K562 (cell line): ENCODE measurements around the gene MGRN1. TPM values are rescaled to one million over a fixed set of nuclear protein-coding genes. Genes with fewer than 3 reads are reported as not detected.

Experiments used
- ATAC-seq: fragments of 200-7000 bp; cut with Tn5 transposase; 3 replicates; pipeline ENCODE4 v1.9.1; 2020; ENCODE audit warnings: moderate library complexity
- BruUV-seq: library from RNA; stranded (reverse); fragments of 400-500 nt; replicated peaks from 2 replicates; lab custom pipeline; 2021; lab: Mats Ljungman, UMichigan
- CTCF ChIA-PET: fragments of 300-600 bp; formaldehyde crosslinking; extraction: SDS; loops from one replicate; lab custom pipeline; 2021; ENCODE audit warnings: low intra/inter-chr PET ratio; lab: Yijun Ruan, JAX
- POLR2A ChIA-PET: fragments of 300-600, 350-650 bp; sonication (Branson Sonifier 250); formaldehyde crosslinking; extraction: SDS; loops from one replicate; lab custom pipeline; 2021; ENCODE audit warnings: antibody characterized with exemption, inconsistent platforms; lab: Yijun Ruan, JAX
- DNase-seq, 4 experiments: peaks; one replicate each; pipeline versions ENCODE4 v3.0.0 to v3.0.0-alpha.2; 2011 to 2018; ENCODE audit warnings: low spot score in 3 of 4, mixed read lengths in 3 of 4; ENCODE audit errors: extremely low read depth in 1 of 4
- FAIRE-seq: peaks from 2 replicates; lab custom pipeline; 2011; peaks lifted over from hg19 to GRCh38; lab: Jason Lieb, UNC
- H2AFZ ChIP-seq: 2 replicates; pipeline ENCODE4 v1.6.0; 2011; ENCODE audit warnings: low read depth, low read length, control low read depth, inconsistent platforms
- H3K27ac ChIP-seq: fragments of 200-600 bp; 3 replicates; pipeline ENCODE4 v1.8.0; 2011; ENCODE audit warnings: low read depth, mild to moderate bottlenecking, control low read depth, inconsistent platforms, low read length, moderate library complexity, mixed read lengths; ENCODE audit errors: extremely low read depth
- H3K27me3 ChIP-seq, 2 experiments: fragments of 300-600 bp in 1 of 2; 2 replicates in 1 of 2; 3 replicates in 1 of 2; pipeline versions ENCODE4 v1.6.0 to v1.8.0; 2011; ENCODE audit warnings: inconsistent platforms in 2 of 2, low read length in 2 of 2, mild to moderate bottlenecking in 1 of 2, mixed read lengths in 1 of 2, moderate library complexity in 1 of 2; ENCODE audit not compliant: control insufficient read depth in 2 of 2, insufficient read depth in 2 of 2
- H3K36me3 ChIP-seq: fragments of 300-600 bp; 3 replicates; pipeline ENCODE4 v1.8.0; 2011; ENCODE audit warnings: mild to moderate bottlenecking, low read length, inconsistent platforms; ENCODE audit not compliant: control insufficient read depth, insufficient read depth
- H3K4me1 ChIP-seq, 2 experiments: fragments of 200-600 bp in 1 of 2; replicated peaks in 1 of 2; 2 replicates in 1 of 2; 3 replicates in 1 of 2; pipeline versions ENCODE4 v1.5.1 to v1.8.0; 2011; ENCODE audit warnings: inconsistent platforms in 2 of 2, low read length in 2 of 2, mild to moderate bottlenecking in 1 of 2, mixed read lengths in 1 of 2, moderate library complexity in 1 of 2; ENCODE audit not compliant: control insufficient read depth in 2 of 2, insufficient read depth in 2 of 2
- H3K4me2 ChIP-seq: 2 replicates; pipeline ENCODE4 v1.6.1; 2011; ENCODE audit warnings: low read length, control low read depth, inconsistent platforms, mixed read lengths; ENCODE audit not compliant: insufficient read depth
- H3K4me3 ChIP-seq: fragments of 200-600 bp; sonication (generic), shearing (Covaris generic); 2 replicates; pipeline ENCODE4 v1.5.1; 2016; ENCODE audit warnings: control low read depth, inconsistent platforms
- H3K79me2 ChIP-seq: fragments of 200-600 bp; 3 replicates; pipeline ENCODE4 v1.8.0; 2011; ENCODE audit warnings: low read length, inconsistent platforms; ENCODE audit not compliant: control insufficient read depth, insufficient read depth
- H3K9ac ChIP-seq, 2 experiments: 2 replicates each; pipeline versions ENCODE4 v1.6.0 to v1.6.1; 2011; ENCODE audit warnings: low read depth in 2 of 2, low read length in 2 of 2, control low read depth in 1 of 2, inconsistent platforms in 1 of 2, mild to moderate bottlenecking in 1 of 2, mixed read lengths in 1 of 2; ENCODE audit not compliant: insufficient read depth in 1 of 2
- H3K9me1 ChIP-seq: one replicate; pipeline ENCODE4 v1.6.0; 2011; ENCODE audit warnings: inconsistent platforms, mild to moderate bottlenecking, low read length, moderate library complexity; ENCODE audit not compliant: control insufficient read depth, insufficient read depth
- H3K9me3 ChIP-seq: replicated peaks from 2 replicates; pipeline ENCODE4 v1.5.1; 2011; ENCODE audit warnings: low read depth, low read length, inconsistent platforms; ENCODE audit not compliant: control insufficient read depth, insufficient read depth
- H4K20me1 ChIP-seq: replicated peaks from 2 replicates; pipeline ENCODE4 v1.6.1; 2011; ENCODE audit warnings: low read length, inconsistent platforms, mixed read lengths; ENCODE audit not compliant: control insufficient read depth, insufficient read depth
- ASH1L ChIP-seq: fragments of 450-650 bp; IDR thresholded peaks from 2 replicates; pipeline ENCODE4 v1.6.1; 2018; ENCODE audit warnings: borderline replicate concordance, mild to moderate bottlenecking, low read depth; ENCODE audit not compliant: partially characterized antibody
- HDGF ChIP-seq: fragments of 450-650 bp; IDR thresholded peaks from 2 replicates; pipeline ENCODE4 v1.6.1; 2016
- MTA1 ChIP-seq: fragments of 450-650 bp; IDR thresholded peaks from 2 replicates; pipeline ENCODE4 v1.6.1; 2017; ENCODE audit warnings: borderline replicate concordance
- PTRF ChIP-seq: fragments of 450-650 bp; IDR thresholded peaks from 2 replicates; pipeline ENCODE4 v1.6.1; 2016; ENCODE audit warnings: mild to moderate bottlenecking, missing genetic modification characterization, missing compliant biosample characterization
- SLC30A9 ChIP-seq: fragments of 250-450 bp; sonication (Bioruptor Pico); IDR thresholded peaks from 2 replicates; pipeline ENCODE4 v1.8.0; 2022; ENCODE audit warnings: mild to moderate bottlenecking, moderate library complexity
- ZBTB8A ChIP-seq: fragments of 450-650 bp; IDR thresholded peaks from 2 replicates; pipeline ENCODE4 v1.6.1; 2018; ENCODE audit warnings: mild to moderate bottlenecking, moderate library complexity; ENCODE audit not compliant: partially characterized antibody
- ZC3H11A ChIP-seq: IDR thresholded peaks from 2 replicates; pipeline ENCODE4 v1.6.1; 2012; ENCODE audit warnings: low read depth, low read length, improper control_type of control experiment
- ZNF124 ChIP-seq: sonication (generic); formaldehyde crosslinking; IDR thresholded peaks from 2 replicates; pipeline ENCODE4 v1.8.1; 2022; ENCODE audit warnings: missing genetic modification reagents
- ZNF589 ChIP-seq: fragments of 200-800 bp; sonication (Bioruptor generic); IDR thresholded peaks from 2 replicates; pipeline ENCODE4 v1.6.1; 2016; ENCODE audit warnings: low read depth, missing genetic modification characterization, missing compliant biosample characterization
- WGBS: fragments of 100-300 bp; shearing (Covaris generic); methylation state at CpG from one replicate; pipeline ENCODE4 v1.1.6; 2016; ENCODE audit warnings: low coverage, mixed read lengths; ENCODE audit not compliant: insufficient coverage; ENCODE audit errors: missing lambda C conversion rate; 5-methylcytosine and 5-hydroxymethylcytosine counted together
- in situ Hi-C: fragments of 300-500 bp; cut with MboI; formaldehyde crosslinking; loops from 4 replicates; pipeline ENCODE4 v1.15.0; 2018; ENCODE audit warnings: inconsistent platforms, mixed read lengths
- intact Hi-C: fragments of 100-400 bp; cut with micrococcal nuclease; formaldehyde crosslinking; loops from 2 replicates; pipeline ENCODE4 v1.14.2; 2022
- polyA plus RNA-seq, 8 experiments: library from polyadenylated mRNA; depleted of rRNA in 4 of 8; stranded (reverse) in 5 of 8; unstranded in 3 of 8; fragments of >200 nt; fragmentation: Nextera tagmentation in 2 of 8; fragmentation: Illumina TruSeq in 1 of 8; extraction: Ambion mirVana in 2 of 8; extraction: Trizol in 1 of 8; gene quantifications; 2 replicates each; pipeline versions ENCODE4 v1.2.1 to v1.2.3, GENCODE V29; 2011 to 2014; ENCODE audit warnings: inconsistent platforms in 1 of 8, missing spikeins in 1 of 8
- total RNA-seq, 7 experiments: library from RNA; depleted of rRNA in 6 of 7; stranded (reverse); fragments of >200 nt in 6 of 7; fragmentation: Illumina TruSeq in 2 of 7; extraction: Trizol in 2 of 7; gene quantifications; 2 replicates each; pipeline versions ENCODE4 v1.2.1 to v1.2.3, GENCODE V29; 2011 to 2021; ENCODE audit warnings: low replicate concordance in 1 of 7
- TF ChIP-seq, protein P1 (sequence below): sonication (generic); formaldehyde crosslinking; IDR thresholded peaks from 2 replicates; pipeline ENCODE4 v1.8.0; 2023; ENCODE audit warnings: mild to moderate bottlenecking, missing genetic modification reagents
- TF ChIP-seq, protein P2 (sequence below), 2 experiments: fragments of 450-650 bp; IDR thresholded peaks; 2 replicates each; pipeline ENCODE4 v1.6.1; 2016
- TF ChIP-seq, protein P3 (sequence below): fragments of 250-450 bp; sonication (Bioruptor Pico); IDR thresholded peaks from 2 replicates; pipeline ENCODE4 v1.5.0; 2020; ENCODE audit warnings: mild to moderate bottlenecking, borderline replicate concordance
- TF ChIP-seq, protein P4 (sequence below): fragments of 250-450 bp; sonication (Bioruptor Pico); IDR thresholded peaks from 2 replicates; pipeline ENCODE4 v1.5.0; 2021; ENCODE audit warnings: mild to moderate bottlenecking, borderline replicate concordance

The MGRN1 gene
- total and polyA plus RNA-seq, 9 of the 15 experiments (the other 6 are each of a cell fraction or from before 2014, with no cell fraction given): 0.15 to 37.9 (median 6.0) TPM

DNA sequence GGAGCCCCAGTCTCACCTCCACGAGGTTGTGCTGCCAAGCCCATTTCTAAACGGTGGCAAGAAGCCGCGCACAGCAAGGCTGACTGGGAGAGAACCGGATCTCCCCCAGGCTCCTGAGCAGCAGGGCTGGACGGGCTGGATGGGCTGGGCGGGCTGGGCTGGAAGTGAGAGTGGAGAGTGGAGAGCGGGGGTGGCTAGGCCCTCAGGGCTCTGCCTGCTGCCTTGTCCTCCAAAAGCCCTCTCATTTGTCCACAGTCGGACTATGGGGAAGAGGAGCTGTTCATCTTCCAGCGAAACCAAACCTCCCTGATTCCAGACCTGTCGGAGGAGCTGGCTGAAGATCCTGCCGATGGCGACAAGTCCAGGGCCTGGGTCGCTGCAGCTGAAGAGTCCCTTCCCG is 112.9 kb downstream of the MGRN1 start:
- Histone ChIP-seq H3K9me1 (no peaks in the 10 kb centered on the region), H3K4me2 (no peak overlapping the region), H3K4me3 (no peak overlapping the region), H4K20me1 (no peaks in the 10 kb centered on the region), H3K4me1 (peaks cover 0 to 18% of the 10 kb centered on the region in 2 experiments; a peak in 3 of 5 replicates), H3K27ac (no peak overlapping the region), H3K9me3 (no peaks in the 10 kb centered on the region), H3K36me3 (no peaks in the 10 kb centered on the region; the same call in 2 of the 3 replicates), H3K9ac (peak overlapping the region in 1 of 2 experiments; percentile 67; a peak in 2 of 4 replicates), H3K79me2 (peaks cover 14% of the 10 kb centered on the region), H3K27me3 (no peaks in the 10 kb centered on the region), H2AFZ (0 out of 2 replicates have a peak overlapping the region, but pooled peaks have one; percentile 16)
- 44% methylated on average over 9 of the region's 15 CpGs for WGBS
- ATAC-seq (no peak), DNase-seq (no peak), FAIRE-seq (no peak)
- BruUV-seq: no TSS peak
- CTCF ChIA-PET: no interaction called here
- in situ Hi-C loops (no loop called here), intact Hi-C loops (no loop called here)
- POLR2A ChIA-PET: no interaction called here
- TF ChIP-seq, protein P1, sequence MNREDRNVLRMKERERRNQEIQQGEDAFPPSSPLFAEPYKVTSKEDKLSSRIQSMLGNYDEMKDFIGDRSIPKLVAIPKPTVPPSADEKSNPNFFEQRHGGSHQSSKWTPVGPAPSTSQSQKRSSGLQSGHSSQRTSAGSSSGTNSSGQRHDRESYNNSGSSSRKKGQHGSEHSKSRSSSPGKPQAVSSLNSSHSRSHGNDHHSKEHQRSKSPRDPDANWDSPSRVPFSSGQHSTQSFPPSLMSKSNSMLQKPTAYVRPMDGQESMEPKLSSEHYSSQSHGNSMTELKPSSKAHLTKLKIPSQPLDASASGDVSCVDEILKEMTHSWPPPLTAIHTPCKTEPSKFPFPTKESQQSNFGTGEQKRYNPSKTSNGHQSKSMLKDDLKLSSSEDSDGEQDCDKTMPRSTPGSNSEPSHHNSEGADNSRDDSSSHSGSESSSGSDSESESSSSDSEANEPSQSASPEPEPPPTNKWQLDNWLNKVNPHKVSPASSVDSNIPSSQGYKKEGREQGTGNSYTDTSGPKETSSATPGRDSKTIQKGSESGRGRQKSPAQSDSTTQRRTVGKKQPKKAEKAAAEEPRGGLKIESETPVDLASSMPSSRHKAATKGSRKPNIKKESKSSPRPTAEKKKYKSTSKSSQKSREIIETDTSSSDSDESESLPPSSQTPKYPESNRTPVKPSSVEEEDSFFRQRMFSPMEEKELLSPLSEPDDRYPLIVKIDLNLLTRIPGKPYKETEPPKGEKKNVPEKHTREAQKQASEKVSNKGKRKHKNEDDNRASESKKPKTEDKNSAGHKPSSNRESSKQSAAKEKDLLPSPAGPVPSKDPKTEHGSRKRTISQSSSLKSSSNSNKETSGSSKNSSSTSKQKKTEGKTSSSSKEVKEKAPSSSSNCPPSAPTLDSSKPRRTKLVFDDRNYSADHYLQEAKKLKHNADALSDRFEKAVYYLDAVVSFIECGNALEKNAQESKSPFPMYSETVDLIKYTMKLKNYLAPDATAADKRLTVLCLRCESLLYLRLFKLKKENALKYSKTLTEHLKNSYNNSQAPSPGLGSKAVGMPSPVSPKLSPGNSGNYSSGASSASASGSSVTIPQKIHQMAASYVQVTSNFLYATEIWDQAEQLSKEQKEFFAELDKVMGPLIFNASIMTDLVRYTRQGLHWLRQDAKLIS (CRISPR knock-in tag): no peak
- TF ChIP-seq, protein P2, sequence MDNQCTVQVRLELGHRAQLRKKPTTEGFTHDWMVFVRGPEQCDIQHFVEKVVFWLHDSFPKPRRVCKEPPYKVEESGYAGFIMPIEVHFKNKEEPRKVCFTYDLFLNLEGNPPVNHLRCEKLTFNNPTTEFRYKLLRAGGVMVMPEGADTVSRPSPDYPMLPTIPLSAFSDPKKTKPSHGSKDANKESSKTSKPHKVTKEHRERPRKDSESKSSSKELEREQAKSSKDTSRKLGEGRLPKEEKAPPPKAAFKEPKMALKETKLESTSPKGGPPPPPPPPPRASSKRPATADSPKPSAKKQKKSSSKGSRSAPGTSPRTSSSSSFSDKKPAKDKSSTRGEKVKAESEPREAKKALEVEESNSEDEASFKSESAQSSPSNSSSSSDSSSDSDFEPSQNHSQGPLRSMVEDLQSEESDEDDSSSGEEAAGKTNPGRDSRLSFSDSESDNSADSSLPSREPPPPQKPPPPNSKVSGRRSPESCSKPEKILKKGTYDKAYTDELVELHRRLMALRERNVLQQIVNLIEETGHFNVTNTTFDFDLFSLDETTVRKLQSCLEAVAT (IDR thresholded peaks at IDR 0.05): no peak
- TF ChIP-seq PTRF (tag) (no peak), HDGF (no peak), MTA1 (no peak), SLC30A9 (CRISPR knock-in tag) (no peak), ASH1L (no peak), ZNF124 (CRISPR knock-in tag) (no peak), ZNF589 (CRISPR knock-in tag) (no peak), ZC3H11A (no peak), ZBTB8A (no peak)
- TF ChIP-seq, protein P3, sequence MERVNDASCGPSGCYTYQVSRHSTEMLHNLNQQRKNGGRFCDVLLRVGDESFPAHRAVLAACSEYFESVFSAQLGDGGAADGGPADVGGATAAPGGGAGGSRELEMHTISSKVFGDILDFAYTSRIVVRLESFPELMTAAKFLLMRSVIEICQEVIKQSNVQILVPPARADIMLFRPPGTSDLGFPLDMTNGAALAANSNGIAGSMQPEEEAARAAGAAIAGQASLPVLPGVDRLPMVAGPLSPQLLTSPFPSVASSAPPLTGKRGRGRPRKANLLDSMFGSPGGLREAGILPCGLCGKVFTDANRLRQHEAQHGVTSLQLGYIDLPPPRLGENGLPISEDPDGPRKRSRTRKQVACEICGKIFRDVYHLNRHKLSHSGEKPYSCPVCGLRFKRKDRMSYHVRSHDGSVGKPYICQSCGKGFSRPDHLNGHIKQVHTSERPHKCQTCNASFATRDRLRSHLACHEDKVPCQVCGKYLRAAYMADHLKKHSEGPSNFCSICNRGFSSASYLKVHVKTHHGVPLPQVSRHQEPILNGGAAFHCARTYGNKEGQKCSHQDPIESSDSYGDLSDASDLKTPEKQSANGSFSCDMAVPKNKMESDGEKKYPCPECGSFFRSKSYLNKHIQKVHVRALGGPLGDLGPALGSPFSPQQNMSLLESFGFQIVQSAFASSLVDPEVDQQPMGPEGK: no peak
- TF ChIP-seq, protein P4, sequence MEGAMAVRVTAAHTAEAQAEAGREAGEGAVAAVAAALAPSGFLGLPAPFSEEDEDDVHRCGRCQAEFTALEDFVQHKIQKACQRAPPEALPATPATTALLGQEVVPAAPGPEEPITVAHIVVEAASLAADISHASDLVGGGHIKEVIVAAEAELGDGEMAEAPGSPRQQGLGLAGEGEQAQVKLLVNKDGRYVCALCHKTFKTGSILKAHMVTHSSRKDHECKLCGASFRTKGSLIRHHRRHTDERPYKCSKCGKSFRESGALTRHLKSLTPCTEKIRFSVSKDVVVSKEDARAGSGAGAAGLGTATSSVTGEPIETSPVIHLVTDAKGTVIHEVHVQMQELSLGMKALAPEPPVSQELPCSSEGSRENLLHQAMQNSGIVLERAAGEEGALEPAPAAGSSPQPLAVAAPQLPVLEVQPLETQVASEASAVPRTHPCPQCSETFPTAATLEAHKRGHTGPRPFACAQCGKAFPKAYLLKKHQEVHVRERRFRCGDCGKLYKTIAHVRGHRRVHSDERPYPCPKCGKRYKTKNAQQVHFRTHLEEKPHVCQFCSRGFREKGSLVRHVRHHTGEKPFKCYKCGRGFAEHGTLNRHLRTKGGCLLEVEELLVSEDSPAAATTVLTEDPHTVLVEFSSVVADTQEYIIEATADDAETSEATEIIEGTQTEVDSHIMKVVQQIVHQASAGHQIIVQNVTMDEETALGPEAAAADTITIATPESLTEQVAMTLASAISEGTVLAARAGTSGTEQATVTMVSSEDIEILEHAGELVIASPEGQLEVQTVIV: no peak
